HepG2 (cell line): Measurements from ENCODE around the gene MTX2. TPM values are rescaled to one million over a fixed set of nuclear protein-coding genes. Genes with fewer than 3 reads are reported as not detected.

ENCODE experiments used
- ATAC-seq: fragments of 200-7000 bp; cut with Tn5 transposase; 3 replicates; pipeline ENCODE4 v1.9.1; 2020; ENCODE audit warnings: mild to moderate bottlenecking, moderate library complexity
- BruUV-seq: library from RNA; stranded (reverse); fragments of 400-500 nt; replicated peaks from 2 replicates; lab custom pipeline; 2021; lab: Mats Ljungman, UMichigan
- CTCF ChIA-PET: fragments of 300-600 bp; formaldehyde crosslinking; extraction: SDS; loops from one replicate; lab custom pipeline; 2021; ENCODE audit warnings: low total read pairs, inconsistent platforms, low intra/inter-chr PET ratio; lab: Yijun Ruan, JAX
- POLR2A ChIA-PET: fragments of 350-600 bp; sonication (Branson Sonifier 250); formaldehyde crosslinking; loops from one replicate; lab custom pipeline; 2020; ENCODE audit warnings: antibody characterized with exemption, inconsistent platforms; lab: Yijun Ruan, JAX
- DNase-seq: peaks from one replicate; pipeline ENCODE4 v3.0.0-alpha.2; 2015; ENCODE audit warnings: low spot score
- FAIRE-seq: peaks from 3 replicates; lab custom pipeline; 2011; peaks lifted over from hg19 to GRCh38; lab: Jason Lieb, UNC
- H2AFZ ChIP-seq: one replicate; pipeline ENCODE4 v1.6.1; 2011; ENCODE audit warnings: low read length, inconsistent platforms
- H3K27ac ChIP-seq: fragments of 300-600 bp; 3 replicates; pipeline ENCODE4 v1.8.0; 2011; ENCODE audit warnings: mixed run types, mild to moderate bottlenecking, mixed read lengths, low read length, inconsistent platforms; ENCODE audit not compliant: insufficient read depth; ENCODE audit errors: extremely low read length
- H3K27me3 ChIP-seq, 2 experiments: fragments of 200-600 bp in 1 of 2; 2 replicates in 1 of 2; 3 replicates in 1 of 2; pipeline versions ENCODE4 v1.6.0 to v1.8.0; 2011; ENCODE audit warnings: low read length in 2 of 2, mild to moderate bottlenecking in 2 of 2, moderate library complexity in 2 of 2, inconsistent platforms in 1 of 2; ENCODE audit not compliant: insufficient read depth in 2 of 2, control insufficient read depth in 1 of 2
- H3K36me3 ChIP-seq, 2 experiments: fragments of 200-600 bp in 1 of 2; replicated peaks in 1 of 2; 2 replicates in 1 of 2; 3 replicates in 1 of 2; pipeline versions ENCODE4 v1.5.1 to v1.8.0; 2011; ENCODE audit warnings: low read length in 2 of 2, inconsistent platforms in 1 of 2; ENCODE audit not compliant: insufficient read depth in 2 of 2, control insufficient read depth in 1 of 2
- H3K4me1 ChIP-seq: 2 replicates; pipeline ENCODE4 v1.5.1; 2012; ENCODE audit warnings: low read length, inconsistent platforms; ENCODE audit not compliant: insufficient read depth
- H3K4me2 ChIP-seq: 2 replicates; pipeline ENCODE4 v1.6.0; 2011; ENCODE audit warnings: low read depth, low read length, inconsistent platforms
- H3K4me3 ChIP-seq, 3 experiments: fragments of 200-600 bp in 1 of 3; sonication (generic), shearing (Covaris generic) in 1 of 3; replicated peaks in 1 of 3; 2 replicates each; pipeline ENCODE4 v1.5.1; 2011 to 2016; ENCODE audit warnings: low read length in 3 of 3, inconsistent platforms in 2 of 3, low read depth in 2 of 3, mild to moderate bottlenecking in 2 of 3, control low read depth in 1 of 3, mixed read lengths in 1 of 3; ENCODE audit not compliant: insufficient read depth in 1 of 3
- H3K79me2 ChIP-seq: one replicate; pipeline ENCODE4 v1.6.1; 2011; ENCODE audit warnings: low read length, inconsistent platforms; ENCODE audit not compliant: insufficient read depth
- H3K9ac ChIP-seq: 2 replicates; pipeline ENCODE4 v1.6.0; 2011; ENCODE audit warnings: mild to moderate bottlenecking, low read depth, low read length, inconsistent platforms; ENCODE audit not compliant: insufficient read depth
- H3K9me3 ChIP-seq: 2 replicates; pipeline ENCODE4 v1.5.1; 2012; ENCODE audit warnings: mild to moderate bottlenecking, low read length
- H4K20me1 ChIP-seq: 2 replicates; pipeline ENCODE4 v1.6.0; 2011; ENCODE audit warnings: inconsistent platforms, mild to moderate bottlenecking, low read length, moderate library complexity; ENCODE audit not compliant: insufficient read depth
- DRAP1 ChIP-seq: IDR thresholded peaks from 2 replicates; pipeline ENCODE4 v1.6.1; 2016; ENCODE audit warnings: missing genetic modification reagents, missing compliant biosample characterization
- FOSL1 ChIP-seq: sonication (generic); formaldehyde crosslinking; IDR thresholded peaks from 2 replicates; pipeline ENCODE4 v1.9.0; 2021; ENCODE audit warnings: missing genetic modification reagents, borderline replicate concordance
- GABPA ChIP-seq, 2 experiments: IDR thresholded peaks; 2 replicates each; pipeline ENCODE4 v1.6.1; 2011 to 2016; ENCODE audit warnings: low read depth in 2 of 2, low read length in 1 of 2, missing biosample characterization in 1 of 2, missing genetic modification characterization in 1 of 2
- MYPOP ChIP-seq: sonication (generic); formaldehyde crosslinking; IDR thresholded peaks from 2 replicates; pipeline ENCODE4 v1.8.1; 2023; ENCODE audit warnings: mild to moderate bottlenecking, moderate library complexity, missing genetic modification reagents
- RAD51 ChIP-seq: fragments of 450-650 bp; IDR thresholded peaks from 2 replicates; pipeline ENCODE4 v1.6.1; 2016; ENCODE audit warnings: borderline replicate concordance
- YEATS2 ChIP-seq: sonication (generic); formaldehyde crosslinking; IDR thresholded peaks from 2 replicates; pipeline ENCODE4 v1.4.0; 2020; ENCODE audit warnings: missing genetic modification reagents, borderline replicate concordance
- ZNF326 ChIP-seq: sonication (generic); formaldehyde crosslinking; IDR thresholded peaks from 2 replicates; pipeline ENCODE4 v1.4.0; 2020; ENCODE audit warnings: missing genetic modification reagents, borderline replicate concordance
- ZNF329 ChIP-seq: sonication (generic); formaldehyde crosslinking; IDR thresholded peaks from 2 replicates; pipeline ENCODE4 v1.9.0; 2021; ENCODE audit warnings: low read depth, mild to moderate bottlenecking, missing genetic modification reagents
- ZSCAN21 ChIP-seq: sonication (generic); formaldehyde crosslinking; IDR thresholded peaks from 2 replicates; pipeline ENCODE4 v1.8.0; 2022; ENCODE audit warnings: mild to moderate bottlenecking, missing genetic modification reagents, moderate library complexity, borderline replicate concordance
- WGBS: methylation state at CpG from one replicate; pipeline ENCODE4 v1.1.6; 2017; ENCODE audit warnings: low lambda C conversion rate; 5-methylcytosine and 5-hydroxymethylcytosine counted together
- in situ Hi-C: cut with HindIII; loops from 2 replicates; pipeline ENCODE4 v1.10.0; 2017; ENCODE audit warnings: low pct_unique_long_range_greater_than_20kb; ENCODE audit not compliant: extremely low pct_ligation_motif_present
- intact Hi-C: fragments of 100-400 bp; cut with micrococcal nuclease; formaldehyde crosslinking; loops from one replicate; pipeline ENCODE4 v1.10.0; 2022; ENCODE audit not compliant: unreplicated experiment
- polyA plus RNA-seq, 8 experiments: library from polyadenylated mRNA; depleted of rRNA in 3 of 8; stranded (reverse) in 7 of 8; unstranded in 1 of 8; fragments of >200 nt; fragmentation: Illumina TruSeq in 4 of 8; extraction: Trizol in 4 of 8; gene quantifications; 2 replicates each; pipeline versions ENCODE4 v1.2.1 to v1.2.3, GENCODE V29; 2011 to 2016; ENCODE audit warnings: low read depth in 4 of 8, missing spikeins in 1 of 8, mixed read lengths in 1 of 8; ENCODE audit not compliant: insufficient read depth in 1 of 8
- total RNA-seq, 5 experiments: library from RNA; depleted of rRNA; stranded (reverse); fragments of >200 nt; fragmentation: Illumina TruSeq; extraction: Trizol; gene quantifications; 2 replicates each; pipeline ENCODE4 v1.2.3, GENCODE V29; 2016; ENCODE audit warnings: low read depth in 1 of 5
- TF ChIP-seq, protein P1 (sequence below), 2 experiments: sonication (generic) in 1 of 2; formaldehyde crosslinking in 1 of 2; IDR thresholded peaks; 2 replicates each; pipeline versions ENCODE4 v1.5.1 to v1.6.1; 2011 to 2020; ENCODE audit warnings: borderline replicate concordance in 1 of 2, low read depth in 1 of 2, low read length in 1 of 2, mild to moderate bottlenecking in 1 of 2, missing genetic modification reagents in 1 of 2, moderate library complexity in 1 of 2
- TF ChIP-seq, protein P2 (sequence below): sonication (generic); formaldehyde crosslinking; IDR thresholded peaks from 2 replicates; pipeline ENCODE4 v1.4.0; 2020; ENCODE audit warnings: missing genetic modification reagents, low read depth, mild to moderate bottlenecking, borderline replicate concordance

Gene MTX2
- total and polyA plus RNA-seq, 2 of the 13 experiments (the other 11 are each of a cell fraction or from before 2014, with no cell fraction given), result 58.1 to 75.7 TPM

DNA sequence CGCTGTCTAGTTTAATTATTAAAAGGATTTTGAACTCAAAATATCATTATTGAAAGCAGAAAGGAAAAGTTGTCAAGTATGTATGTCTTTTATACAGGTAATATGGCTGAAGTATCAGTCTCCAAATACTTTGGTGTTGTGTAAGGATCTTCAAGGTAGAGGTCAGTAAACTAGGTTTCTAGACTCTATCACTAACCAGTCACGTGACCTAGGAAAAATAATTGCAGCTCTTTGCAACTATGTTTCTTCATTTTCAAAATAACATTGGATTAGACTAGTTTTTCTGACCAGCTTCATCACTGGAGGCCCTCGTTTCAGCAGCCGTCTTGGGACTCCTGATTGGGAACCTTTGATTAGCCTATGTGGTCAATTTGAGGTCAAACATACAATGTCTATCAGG, 21.4 kb upstream of the MTX2 start:
- TF ChIP-seq, protein P1, sequence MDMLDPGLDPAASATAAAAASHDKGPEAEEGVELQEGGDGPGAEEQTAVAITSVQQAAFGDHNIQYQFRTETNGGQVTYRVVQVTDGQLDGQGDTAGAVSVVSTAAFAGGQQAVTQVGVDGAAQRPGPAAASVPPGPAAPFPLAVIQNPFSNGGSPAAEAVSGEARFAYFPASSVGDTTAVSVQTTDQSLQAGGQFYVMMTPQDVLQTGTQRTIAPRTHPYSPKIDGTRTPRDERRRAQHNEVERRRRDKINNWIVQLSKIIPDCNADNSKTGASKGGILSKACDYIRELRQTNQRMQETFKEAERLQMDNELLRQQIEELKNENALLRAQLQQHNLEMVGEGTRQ (IDR thresholded peaks at IDR 0.05; ENCODE audit: low read depth, low read length), result peak; percentile 73
- TF ChIP-seq, protein P1 (CRISPR knock-in tag; IDR thresholded peaks at IDR 0.05; ENCODE audit: borderline replicate concordance), result no peak
- TF ChIP-seq FOSL1, result no peak
- TF ChIP-seq ZNF326 (CRISPR knock-in tag), result no peak
- TF ChIP-seq GABPA (IDR thresholded peaks at IDR 0.05; ENCODE audit: low read depth, low read length), result no peak
- TF ChIP-seq GABPA (CRISPR knock-in tag; IDR thresholded peaks at IDR 0.05; ENCODE audit: low read depth), result no peak
- no peak for TF ChIP-seq MYPOP (CRISPR knock-in tag)
- TF ChIP-seq, protein P2, sequence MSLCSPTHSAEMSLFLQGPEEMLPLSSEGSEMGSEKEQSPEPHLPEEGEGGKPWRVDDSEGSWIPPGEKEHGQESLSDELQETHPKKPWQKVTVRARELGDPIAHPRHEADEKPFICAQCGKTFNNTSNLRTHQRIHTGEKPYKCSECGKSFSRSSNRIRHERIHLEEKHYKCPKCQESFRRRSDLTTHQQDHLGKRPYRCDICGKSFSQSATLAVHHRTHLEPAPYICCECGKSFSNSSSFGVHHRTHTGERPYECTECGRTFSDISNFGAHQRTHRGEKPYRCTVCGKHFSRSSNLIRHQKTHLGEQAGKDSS (CRISPR knock-in tag), result no peak
- TF ChIP-seq RAD51, result peak; percentile 86
- no peak for TF ChIP-seq ZNF329
- TF ChIP-seq ZSCAN21 (CRISPR knock-in tag), result no peak
- no peak for TF ChIP-seq YEATS2 (CRISPR knock-in tag)
- TF ChIP-seq DRAP1 (CRISPR knock-in tag), result no peak
- TF ChIP-seq, all 625 proteins: peak for 2
- Histone ChIP-seq H3K36me3 (no peaks in the 10 kb centered on the region), H3K4me3 (no peak overlapping the region), H3K4me1 (no peaks in the 10 kb centered on the region), H4K20me1 (no peaks in the 10 kb centered on the region), H3K79me2 (no peaks in the 10 kb centered on the region), H3K9me3 (no peaks in the 10 kb centered on the region), H3K27ac (no peak overlapping the region), H2AFZ (no peak overlapping the region), H3K9ac (no peak overlapping the region), H3K4me2 (no peak overlapping the region), H3K27me3 (peaks cover 0 to 29% of the 10 kb centered on the region in 2 experiments; a peak in 2 of 5 replicates)
- no peak for ATAC-seq
- ChIA-PET POLR2A (no interaction called here), CTCF (no interaction called here)
- intact Hi-C loops, result no loop called here
- BruUV-seq, result no TSS peak
- WGBS, result 4% methylated on average over 4 of the region's 4 CpGs
- FAIRE-seq, result no peak
- DNase-seq, result no peak
- in situ Hi-C loops, result no loop called here
